Ishikawa (cell line): Measurements from ENCODE around the gene C6orf47.
A peak's percentile ranks its signal among the peaks of the same experiment; 100 is the strongest.

Experiments used
- CEBPB ChIP-seq: IDR thresholded peaks from 2 replicates; pipeline ENCODE4 v1.6.1; 2012
- CREB1 ChIP-seq: IDR thresholded peaks from 2 replicates; pipeline ENCODE4 v1.6.1; 2012; ENCODE audit warnings: low read depth
- EGR1 ChIP-seq: IDR thresholded peaks from 2 replicates; pipeline ENCODE4 v1.6.1; 2012
- EP300 ChIP-seq: IDR thresholded peaks from 2 replicates; pipeline ENCODE4 v1.6.1; 2012; ENCODE audit warnings: borderline replicate concordance
- FOXM1 ChIP-seq: IDR thresholded peaks from 2 replicates; pipeline ENCODE4 v1.6.1; 2012; ENCODE audit warnings: low read depth, borderline replicate concordance
- MAX ChIP-seq: IDR thresholded peaks from 2 replicates; pipeline ENCODE4 v1.6.1; 2012
- NFIC ChIP-seq: IDR thresholded peaks from 2 replicates; pipeline ENCODE4 v1.6.1; 2012
- RAD21 ChIP-seq: IDR thresholded peaks from 2 replicates; pipeline ENCODE4 v1.6.1; 2012; ENCODE audit warnings: low read depth
- REST ChIP-seq: IDR thresholded peaks from 2 replicates; pipeline ENCODE4 v1.6.1; 2012; ENCODE audit warnings: low read depth, mild to moderate bottlenecking
- TAF1 ChIP-seq: IDR thresholded peaks from 2 replicates; pipeline ENCODE4 v1.6.1; 2012; ENCODE audit warnings: low read depth, mild to moderate bottlenecking
- TCF12 ChIP-seq: IDR thresholded peaks from 2 replicates; pipeline ENCODE4 v1.6.1; 2012; ENCODE audit warnings: low read depth
- TEAD4 ChIP-seq: IDR thresholded peaks from 2 replicates; pipeline ENCODE4 v1.6.1; 2012
- YY1 ChIP-seq: IDR thresholded peaks from 2 replicates; pipeline ENCODE4 v1.6.1; 2012; ENCODE audit warnings: low read depth
- ZBTB7A ChIP-seq: IDR thresholded peaks from 2 replicates; pipeline ENCODE4 v1.6.1; 2012; ENCODE audit warnings: low read depth
- TF ChIP-seq, protein P1 (sequence below): IDR thresholded peaks from 2 replicates; pipeline ENCODE4 v1.6.1; 2012

Gene C6orf47

GRCh38 chr6:31660381-31661261 lies at the start of gene C6orf47:
TSS of gene C6orf47 (minus strand) at chr6:31660778. CDS start at chr6:31659947, 831 bp downstream.
- TF ChIP-seq TCF12 = peak; percentile 61
- TF ChIP-seq, protein P1, sequence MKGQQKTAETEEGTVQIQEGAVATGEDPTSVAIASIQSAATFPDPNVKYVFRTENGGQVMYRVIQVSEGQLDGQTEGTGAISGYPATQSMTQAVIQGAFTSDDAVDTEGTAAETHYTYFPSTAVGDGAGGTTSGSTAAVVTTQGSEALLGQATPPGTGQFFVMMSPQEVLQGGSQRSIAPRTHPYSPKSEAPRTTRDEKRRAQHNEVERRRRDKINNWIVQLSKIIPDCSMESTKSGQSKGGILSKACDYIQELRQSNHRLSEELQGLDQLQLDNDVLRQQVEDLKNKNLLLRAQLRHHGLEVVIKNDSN = no peak
- peak; percentile 49 for TF ChIP-seq MAX
- no peak for TF ChIP-seq RAD21
- TF ChIP-seq FOXM1 = no peak
- TF ChIP-seq YY1 = no peak
- TF ChIP-seq TAF1 = peak; percentile 84
- no peak for TF ChIP-seq EP300
- peak; percentile 3; the same call in 1 of the 2 replicates for TF ChIP-seq CEBPB
- TF ChIP-seq ZBTB7A = peak; percentile 66; the same call in 1 of the 2 replicates
- no peak for TF ChIP-seq NFIC
- TF ChIP-seq EGR1 = peak; percentile 78
- TF ChIP-seq REST = no peak
- no peak for TF ChIP-seq TEAD4
- no peak for TF ChIP-seq CREB1

DNA sequence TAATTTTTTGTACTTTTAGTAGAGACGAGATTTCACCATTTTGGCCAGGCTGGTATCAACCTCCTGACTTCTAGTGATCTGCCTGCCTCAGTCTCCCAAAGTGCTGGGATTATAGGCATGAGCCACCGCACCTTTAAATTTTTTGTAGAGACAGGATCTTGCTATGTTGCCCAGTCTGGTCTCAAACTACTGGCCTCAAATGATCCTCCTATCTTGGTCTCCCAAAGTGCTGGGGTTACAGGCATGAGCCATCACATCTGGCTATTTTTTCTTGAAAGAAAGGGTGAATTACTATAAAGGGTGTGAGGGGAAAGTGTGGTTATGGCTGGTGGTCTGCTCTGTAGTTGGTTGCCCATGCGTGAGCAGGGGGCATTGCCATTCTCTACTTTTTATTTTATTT lies 47.6 kb upstream of the C6orf47 start:
- TF ChIP-seq EP300 = no peak
- TF ChIP-seq YY1 = no peak
- TF ChIP-seq CEBPB = no peak
- no peak for TF ChIP-seq CREB1
- TF ChIP-seq TCF12 = no peak
- TF ChIP-seq, protein P1 = no peak
- no peak for TF ChIP-seq FOXM1
- no peak for TF ChIP-seq MAX
- no peak for TF ChIP-seq RAD21
- TF ChIP-seq ZBTB7A = no peak
- no peak for TF ChIP-seq NFIC
- no peak for TF ChIP-seq TAF1
- no peak for TF ChIP-seq EGR1
- no peak for TF ChIP-seq REST
- TF ChIP-seq TEAD4 = no peak

GRCh38 chr6:31707701-31708100 lies 47.1 kb upstream of the C6orf47 start:
- TF ChIP-seq MAX (no peak), TEAD4 (no peak), EP300 (no peak), FOXM1 (no peak), ZBTB7A (no peak), YY1 (no peak), CEBPB (no peak), REST (no peak), RAD21 (no peak), EGR1 (no peak), NFIC (no peak), TCF12 (no peak), CREB1 (no peak), TAF1 (no peak)
- TF ChIP-seq, protein P1 = no peak
